Tibial artery (tissue), 4 donors: ENCODE measurements around the gene ADCY5.

ENCODE experiments used
- DNase-seq, 2 donors: peaks; one replicate each; pipeline ENCODE4 v3.0.0-alpha.2; 2019
- H3K27ac ChIP-seq, 2 donors: fragments of 200-600 bp; sonication (generic) in 1 of 2; 1 replicate in 1 of 2; 2 replicates in 1 of 2; pipeline ENCODE4 v1.5.1; 2018 to 2019; ENCODE audit warnings: mild to moderate bottlenecking in 1 of 2
- H3K27me3 ChIP-seq, 2 donors: fragments of 200-600 bp; sonication (generic) in 1 of 2; one replicate each; pipeline versions ENCODE4 v1.5.1 to v1.6.0; 2016 to 2019
- H3K36me3 ChIP-seq, 3 donors: fragments of 200-600 bp; sonication (generic) in 2 of 3; one replicate each; pipeline ENCODE4 v1.5.1; 2016 to 2019; ENCODE audit warnings: mild to moderate bottlenecking in 2 of 3
- H3K4me1 ChIP-seq, 4 donors: fragments of 200-600 bp; sonication (generic) in 2 of 4; 1 replicate in 3 of 4; 2 replicates in 1 of 4; pipeline ENCODE4 v1.5.1; 2016 to 2019
- H3K4me3 ChIP-seq, 2 donors: fragments of 200-600 bp; sonication (generic) in 1 of 2; 1 replicate in 1 of 2; 2 replicates in 1 of 2; pipeline ENCODE4 v1.5.1; 2018 to 2019; ENCODE audit warnings: mild to moderate bottlenecking in 2 of 2
- H3K9me3 ChIP-seq, 3 donors: fragments of 200-600 bp; sonication (generic) in 1 of 3; one replicate each; pipeline ENCODE4 v1.5.1; 2016 to 2019
- CTCF ChIP-seq, 2 experiments: fragments of 200-600 bp in 1 of 2; fragments of 450-650 bp in 1 of 2; IDR thresholded peaks; one replicate each; pipeline ENCODE4 v1.5.1; 2017 to 2019; ENCODE audit warnings: antibody characterized with exemption in 2 of 2, mild to moderate bottlenecking in 1 of 2, moderate library complexity in 1 of 2
- intact Hi-C: fragments of 100-400 bp; cut with DNase I; formaldehyde crosslinking; loops from one replicate; pipeline ENCODE4 v1.15.0; 2023; ENCODE audit warnings: low total_unique reads

ADCY5 gene

GRCh38 chr3:123339302-123339701, 109.6 kb downstream of the ADCY5 start:
- peaks cover 0 to 13% (median 0%) of the 10 kb centered on the region in 3 donors for H3K36me3 ChIP-seq
- peaks cover 0 to 62% (median 32%) of the 10 kb centered on the region in 4 donors for H3K4me1 ChIP-seq
- peak overlapping the region in 1 of 2 donors; percentile 31 for H3K27ac ChIP-seq
- no peaks in the 10 kb centered on the region for H3K27me3 ChIP-seq
- H3K4me3 ChIP-seq = no peak overlapping the region
- H3K9me3 ChIP-seq = no peaks in the 10 kb centered on the region
- intact Hi-C loops = no loop called here
- DNase-seq = peak in 1 of 2 donors; percentile 37
- TF ChIP-seq CTCF (IDR thresholded peaks at IDR 0.05) = no peak

- DNase-seq = peak in 1 of 2 donors; percentile 57
Measured at GRCh38 chr3:123338620-123339061, 110.2 kb downstream of the ADCY5 start.

GRCh38 chr3:123337948-123338619, 110.8 kb downstream of the ADCY5 start:
- H3K27me3 ChIP-seq = no peaks in the 10 kb centered on the region
- peak overlapping the region in 1 of 2 donors; percentile 31 for H3K27ac ChIP-seq
- H3K4me3 ChIP-seq = no peak overlapping the region
- intact Hi-C loops = no loop called here
- peak in 1 of 2 donors; percentile 45 for DNase-seq
- H3K36me3 ChIP-seq = peaks cover 0 to 13% (median 0%) of the 10 kb centered on the region in 3 donors
- H3K9me3 ChIP-seq = no peaks in the 10 kb centered on the region
- peaks cover 0 to 62% (median 27%) of the 10 kb centered on the region in 4 donors for H3K4me1 ChIP-seq
- no peak for TF ChIP-seq CTCF (IDR thresholded peaks at IDR 0.05)

More at GRCh38 chr3:123338620-123339061, 110.2 kb downstream of the ADCY5 start:
- Histone ChIP-seq H3K27ac (peak overlapping the region in 1 of 2 donors; percentile 31), H3K4me3 (no peak overlapping the region), H3K9me3 (no peaks in the 10 kb centered on the region), H3K36me3 (peaks cover 0 to 13% (median 0%) of the 10 kb centered on the region in 3 donors), H3K4me1 (peaks cover 0 to 62% (median 29%) of the 10 kb centered on the region in 4 donors), H3K27me3 (no peaks in the 10 kb centered on the region)
- intact Hi-C loops = no loop called here
- TF ChIP-seq CTCF (IDR thresholded peaks at IDR 0.05) = no peak

GRCh38 chr3:123337226-123337625, 111.7 kb downstream of the ADCY5 start:
- H3K4me3 ChIP-seq = no peak overlapping the region
- peaks cover 0 to 62% (median 30%) of the 10 kb centered on the region in 4 donors for H3K4me1 ChIP-seq
- H3K36me3 ChIP-seq = peaks cover 0 to 13% (median 0%) of the 10 kb centered on the region in 3 donors
- no peaks in the 10 kb centered on the region for H3K27me3 ChIP-seq
- H3K9me3 ChIP-seq = no peaks in the 10 kb centered on the region
- intact Hi-C loops = no loop called here
- peak in 1 of 2 donors; percentile 50 for DNase-seq
- no peak for TF ChIP-seq CTCF (IDR thresholded peaks at IDR 0.05)
- H3K27ac ChIP-seq = no peak overlapping the region

GRCh38 chr3:123336441-123336851, 112.4 kb downstream of the ADCY5 start:
- H3K4me1 ChIP-seq = peaks cover 0 to 63% (median 37%) of the 10 kb centered on the region in 4 donors
- peaks cover 0 to 13% (median 0%) of the 10 kb centered on the region in 3 donors for H3K36me3 ChIP-seq
- H3K27ac ChIP-seq = peak overlapping the region; percentile 53 to 87
- no peak for TF ChIP-seq CTCF (IDR thresholded peaks at IDR 0.05)
- H3K4me3 ChIP-seq = no peak overlapping the region
- intact Hi-C loops = no loop called here
- H3K27me3 ChIP-seq = no peaks in the 10 kb centered on the region
- peak in 1 of 2 donors; percentile 60 for DNase-seq
- H3K9me3 ChIP-seq = no peaks in the 10 kb centered on the region
